WERI-Rb-1 (cell line): Measurements from ENCODE around the gene GABRR3.
"Not testable (repeated sequence)": the region's sequence is repeated elsewhere in the genome, so short reads cannot be mapped to it uniquely, and the experiment has no call there.

Experiments used
- DNase-seq: peaks from one replicate; pipeline ENCODE4 v3.0.0-alpha.2; 2020
- H3K27ac ChIP-seq: fragments of 250-450 bp; sonication (Bioruptor Pico); 2 replicates; pipeline ENCODE4 v1.5.1; 2020; ENCODE audit warnings: mild to moderate bottlenecking, moderate library complexity
- H3K27me3 ChIP-seq: fragments of 250-450 bp; sonication (Bioruptor Pico); 2 replicates; pipeline ENCODE4 v1.5.1; 2021; ENCODE audit warnings: mild to moderate bottlenecking, low read depth, moderate library complexity; ENCODE audit not compliant: insufficient read depth, severe bottlenecking
- H3K36me3 ChIP-seq: fragments of 250-450 bp; sonication (Bioruptor Pico); 2 replicates; pipeline ENCODE4 v1.5.1; 2020; ENCODE audit warnings: mild to moderate bottlenecking, moderate library complexity
- H3K4me3 ChIP-seq: 2 replicates; pipeline ENCODE4 v1.5.1; 2011; ENCODE audit warnings: low read depth, mild to moderate bottlenecking, control low read depth, low read length
- H3K9me3 ChIP-seq: fragments of 250-450 bp; sonication (Bioruptor Pico); 2 replicates; pipeline ENCODE4 v1.5.1; 2021; ENCODE audit warnings: mild to moderate bottlenecking, moderate library complexity; ENCODE audit not compliant: severe bottlenecking
- TF ChIP-seq, protein P1 (sequence below): IDR thresholded peaks from 2 replicates; pipeline ENCODE4 v1.5.1; 2011; ENCODE audit warnings: low read depth, mild to moderate bottlenecking, control low read depth, inconsistent platforms, low read length

Gene GABRR3

GRCh38 chr3:98020412-98020811 lies 14.7 kb downstream of the GABRR3 start:
- H3K27me3 ChIP-seq, result no peaks in the 10 kb centered on the region
- no peaks in the 10 kb centered on the region for H3K36me3 ChIP-seq
- H3K9me3 ChIP-seq, result no peaks in the 10 kb centered on the region
- H3K27ac ChIP-seq, result no peak overlapping the region
- no peak for DNase-seq
- TF ChIP-seq, protein P1, sequence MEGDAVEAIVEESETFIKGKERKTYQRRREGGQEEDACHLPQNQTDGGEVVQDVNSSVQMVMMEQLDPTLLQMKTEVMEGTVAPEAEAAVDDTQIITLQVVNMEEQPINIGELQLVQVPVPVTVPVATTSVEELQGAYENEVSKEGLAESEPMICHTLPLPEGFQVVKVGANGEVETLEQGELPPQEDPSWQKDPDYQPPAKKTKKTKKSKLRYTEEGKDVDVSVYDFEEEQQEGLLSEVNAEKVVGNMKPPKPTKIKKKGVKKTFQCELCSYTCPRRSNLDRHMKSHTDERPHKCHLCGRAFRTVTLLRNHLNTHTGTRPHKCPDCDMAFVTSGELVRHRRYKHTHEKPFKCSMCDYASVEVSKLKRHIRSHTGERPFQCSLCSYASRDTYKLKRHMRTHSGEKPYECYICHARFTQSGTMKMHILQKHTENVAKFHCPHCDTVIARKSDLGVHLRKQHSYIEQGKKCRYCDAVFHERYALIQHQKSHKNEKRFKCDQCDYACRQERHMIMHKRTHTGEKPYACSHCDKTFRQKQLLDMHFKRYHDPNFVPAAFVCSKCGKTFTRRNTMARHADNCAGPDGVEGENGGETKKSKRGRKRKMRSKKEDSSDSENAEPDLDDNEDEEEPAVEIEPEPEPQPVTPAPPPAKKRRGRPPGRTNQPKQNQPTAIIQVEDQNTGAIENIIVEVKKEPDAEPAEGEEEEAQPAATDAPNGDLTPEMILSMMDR, result no peak
- no peak overlapping the region for H3K4me3 ChIP-seq

DNA sequence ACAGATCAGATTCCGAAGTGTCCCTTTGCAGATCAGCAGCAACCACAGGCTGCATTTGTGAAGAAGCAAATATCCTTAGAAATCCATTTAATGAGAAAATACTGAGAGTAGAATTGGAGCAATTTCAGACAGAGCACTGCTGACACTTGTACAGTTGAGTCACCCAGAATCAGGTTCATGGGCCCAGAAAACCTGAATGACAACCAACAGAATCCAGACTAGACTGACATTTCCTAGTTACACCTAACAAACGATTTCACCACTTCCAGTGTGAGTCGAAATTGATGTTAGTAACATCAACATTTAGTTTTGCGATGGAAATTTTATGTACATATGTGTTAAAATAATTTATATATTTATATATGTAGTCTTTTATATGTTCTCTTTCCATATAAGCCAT lies 16.8 kb downstream of the GABRR3 start:
- Histone ChIP-seq H3K9me3 (no peaks in the 10 kb centered on the region), H3K36me3 (no peaks in the 10 kb centered on the region), H3K27ac (no peak overlapping the region), H3K27me3 (no peaks in the 10 kb centered on the region), H3K4me3 (no peak overlapping the region)
- no peak for DNase-seq
- TF ChIP-seq, protein P1, result no peak

DNA sequence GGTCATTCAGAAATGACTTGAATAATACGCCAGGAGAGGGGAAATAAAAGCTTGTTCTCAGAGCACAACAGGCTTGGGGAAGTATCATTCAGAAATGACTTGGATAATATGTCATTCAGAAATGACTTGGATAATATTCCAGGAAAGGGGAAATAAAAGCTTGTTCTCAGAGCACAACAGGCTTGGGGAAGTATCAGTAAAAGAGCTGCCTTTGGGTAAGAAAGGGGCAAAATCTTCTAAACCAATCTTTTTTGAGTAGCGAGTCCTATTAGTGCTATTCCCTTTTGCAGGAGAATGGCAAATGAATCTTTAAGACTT lies 20.9 kb downstream of the GABRR3 start:
- no peak for DNase-seq
- Histone ChIP-seq H3K9me3 (no peaks in the 10 kb centered on the region), H3K27me3 (no peaks in the 10 kb centered on the region), H3K4me3 (no peak overlapping the region), H3K36me3 (no peaks in the 10 kb centered on the region), H3K27ac (no peak overlapping the region)
- TF ChIP-seq, protein P1, result no peak

- TF ChIP-seq, protein P1, result 0 out of 2 replicates have a peak, but pooled peaks have one; percentile 21
- H3K9me3 ChIP-seq, result no peaks in the 10 kb centered on the region
- H3K36me3 ChIP-seq, result no peaks in the 10 kb centered on the region
- no peak overlapping the region for H3K27ac ChIP-seq
- no peaks in the 10 kb centered on the region for H3K27me3 ChIP-seq
- no peak overlapping the region for H3K4me3 ChIP-seq
- no peak for DNase-seq
Observed at GRCh38 chr3:98013411-98014267, 21.5 kb downstream of the GABRR3 start.

DNA sequence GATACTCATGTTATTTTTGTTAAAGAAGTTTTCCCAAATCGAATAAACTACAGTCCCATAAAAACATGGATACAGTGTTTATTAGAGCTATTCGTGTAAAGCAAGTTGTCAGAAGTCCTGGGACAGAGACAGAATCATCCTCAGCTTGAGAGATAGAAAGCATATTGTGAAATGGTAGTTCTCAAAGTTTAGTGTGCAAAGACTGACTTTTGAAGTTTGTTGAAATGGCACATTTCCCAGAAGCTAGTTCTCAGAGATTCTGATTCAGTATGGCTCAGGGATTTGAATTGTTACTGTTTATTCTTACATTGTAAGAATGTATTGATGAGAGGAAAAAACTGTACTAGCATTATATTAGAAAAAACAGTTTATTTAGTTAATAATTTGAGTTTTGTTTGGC lies 22.1 kb downstream of the GABRR3 start:
- TF ChIP-seq, protein P1, result no peak
- Histone ChIP-seq H3K27ac (no peak overlapping the region), H3K9me3 (no peaks in the 10 kb centered on the region), H3K27me3 (no peaks in the 10 kb centered on the region), H3K36me3 (no peaks in the 10 kb centered on the region), H3K4me3 (no peak overlapping the region)
- no peak for DNase-seq

- not testable (repeated sequence) for H3K4me3 ChIP-seq, DNase-seq, H3K9me3 ChIP-seq, H3K27ac ChIP-seq, H3K27me3 ChIP-seq, H3K36me3 ChIP-seq
Observed at GRCh38 chr3:98010883-98011449, 24.1 kb downstream of the GABRR3 start.
